GM21526 (cell line): ENCODE results near the gene MYO1D.
A peak's percentile ranks its signal among the peaks of the same experiment; 100 is the strongest.

Source experiments
- ATAC-seq: cut with Tn5 transposase; IDR thresholded peaks from one replicate; pipeline ENCODE4 v1.9.1; 2021; ENCODE audit warnings: moderate library complexity; ENCODE audit not compliant: unreplicated experiment, low FRiP score

MYO1D gene

GRCh38 chr17:32520737-32521404, 356.1 kb downstream of the MYO1D start:
- ATAC-seq: no peak

GRCh38 chr17:32520104-32520701, 356.7 kb downstream of the MYO1D start:
- ATAC-seq: no peak

GRCh38 chr17:32519228-32520103, 357.5 kb downstream of the MYO1D start:
- ATAC-seq: no peak

GRCh38 chr17:32518646-32519227, 358.2 kb downstream of the MYO1D start:
- no peak for ATAC-seq

- ATAC-seq: no peak
Measured at GRCh38 chr17:32517982-32518381, 358.9 kb downstream of the MYO1D start.

- ATAC-seq: no peak
Measured at GRCh38 chr17:32516940-32517701, 359.8 kb downstream of the MYO1D start.

- ATAC-seq: no peak
Measured at GRCh38 chr17:32516450-32516849, 360.5 kb downstream of the MYO1D start.

- ATAC-seq: no peak
Measured at GRCh38 chr17:32515677-32516383, 361.1 kb downstream of the MYO1D start.

GRCh38 chr17:32514606-32515005, 362.3 kb downstream of the MYO1D start:
- ATAC-seq: no peak

GRCh38 chr17:32513579-32513978, 363.3 kb downstream of the MYO1D start:
- no peak for ATAC-seq

GRCh38 chr17:32512328-32512727, 364.6 kb downstream of the MYO1D start:
- no peak for ATAC-seq

GRCh38 chr17:32510466-32510865, 366.5 kb downstream of the MYO1D start:
- ATAC-seq: no peak

GRCh38 chr17:32508926-32509325, 368.0 kb downstream of the MYO1D start:
- ATAC-seq: no peak

GRCh38 chr17:32504166-32504990, 372.5 kb downstream of the MYO1D start:
- peak; percentile 14 for ATAC-seq

GRCh38 chr17:32503251-32504165, 373.4 kb downstream of the MYO1D start:
- ATAC-seq: peak; percentile 87

- ATAC-seq: no peak
Measured at GRCh38 chr17:32502710-32503109, 374.2 kb downstream of the MYO1D start.

GRCh38 chr17:32502013-32502412, 374.9 kb downstream of the MYO1D start:
- no peak for ATAC-seq

GRCh38 chr17:32498391-32498790, 378.5 kb downstream of the MYO1D start:
- ATAC-seq: no peak
